HepG2 (cell line): ENCODE measurements around the gene FAM20C. TPM values are rescaled to one million over a fixed set of nuclear protein-coding genes. Genes with fewer than 3 reads are reported as not detected.

Source experiments
- KDM3A ChIP-seq: IDR thresholded peaks from 2 replicates; pipeline ENCODE4 v1.6.1; 2018; ENCODE audit warnings: low read depth, missing compliant biosample characterization
- PRDM10 ChIP-seq: sonication (generic); formaldehyde crosslinking; IDR thresholded peaks from 2 replicates; pipeline ENCODE4 v1.4.0; 2020; ENCODE audit warnings: low read depth, missing genetic modification reagents
- RFX1 ChIP-seq: fragments of 450-650 bp; IDR thresholded peaks from 2 replicates; pipeline ENCODE4 v1.6.1; 2017
- ZNF142 ChIP-seq: sonication (generic); formaldehyde crosslinking; IDR thresholded peaks from 2 replicates; pipeline ENCODE4 v1.4.0; 2020; ENCODE audit warnings: missing genetic modification reagents
- ZNF143 ChIP-seq: sonication (generic); formaldehyde crosslinking; IDR thresholded peaks from 2 replicates; pipeline ENCODE4 v1.4.0; 2020; ENCODE audit warnings: missing genetic modification reagents
- ZNF160 ChIP-seq: sonication (generic); formaldehyde crosslinking; IDR thresholded peaks from 2 replicates; pipeline ENCODE4 v1.8.0; 2022; ENCODE audit warnings: mild to moderate bottlenecking, inconsistent platforms, missing genetic modification reagents
- ZNF253 ChIP-seq: sonication (generic); formaldehyde crosslinking; IDR thresholded peaks from 2 replicates; pipeline ENCODE4 v1.8.0; 2022; ENCODE audit warnings: mild to moderate bottlenecking, missing genetic modification reagents, borderline replicate concordance
- polyA plus RNA-seq, 8 experiments: library from polyadenylated mRNA; depleted of rRNA in 3 of 8; stranded (reverse) in 7 of 8; unstranded in 1 of 8; fragments of >200 nt; fragmentation: Illumina TruSeq in 4 of 8; extraction: Trizol in 4 of 8; gene quantifications; 2 replicates each; pipeline versions ENCODE4 v1.2.1 to v1.2.3, GENCODE V29; 2011 to 2016; ENCODE audit warnings: low read depth in 4 of 8, missing spikeins in 1 of 8, mixed read lengths in 1 of 8; ENCODE audit not compliant: insufficient read depth in 1 of 8
- total RNA-seq, 5 experiments: library from RNA; depleted of rRNA; stranded (reverse); fragments of >200 nt; fragmentation: Illumina TruSeq; extraction: Trizol; gene quantifications; 2 replicates each; pipeline ENCODE4 v1.2.3, GENCODE V29; 2016; ENCODE audit warnings: low read depth in 1 of 5

The FAM20C gene
- total and polyA plus RNA-seq, 2 of the 13 experiments (the other 11 are each of a cell fraction or from before 2014, with no cell fraction given), result 11.9 to 19.9 TPM

DNA sequence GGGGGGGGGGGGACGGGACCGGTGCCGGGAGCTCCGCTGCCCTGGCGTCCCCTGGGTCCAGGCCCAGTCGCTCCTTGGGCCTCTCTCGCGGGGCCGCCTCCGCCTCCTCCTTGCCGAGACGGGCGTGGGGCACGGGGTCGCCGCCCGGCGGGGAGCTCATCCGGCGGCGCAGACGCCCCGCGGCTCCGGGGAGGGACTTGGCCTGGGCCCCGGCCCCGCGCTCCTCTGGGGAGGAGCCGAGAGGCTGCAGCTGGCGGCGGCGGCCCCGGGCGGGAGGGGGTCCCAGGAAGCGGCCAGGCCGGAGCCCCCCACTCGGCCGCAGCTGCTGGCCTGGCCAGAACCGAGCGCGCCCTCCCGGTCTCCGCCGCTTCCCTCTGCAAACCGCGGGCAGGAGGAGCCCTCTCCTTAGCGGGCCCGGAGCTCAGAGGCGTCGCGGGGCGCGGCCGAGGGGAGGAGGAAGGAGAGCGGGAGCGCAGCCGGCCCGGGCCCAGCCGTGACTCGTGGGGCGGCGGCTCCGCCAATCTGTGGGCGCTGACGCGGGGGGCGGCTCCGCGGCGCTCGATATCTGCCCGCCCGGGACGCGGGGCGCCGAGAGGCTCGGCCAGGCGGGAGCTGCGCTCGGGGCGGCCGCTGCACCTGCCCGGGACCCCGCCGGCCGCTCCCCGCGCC is at the start of gene FAM20C (continued):
- TF ChIP-seq ZNF143 (CRISPR knock-in tag) (no peak), ZNF253 (CRISPR knock-in tag) (no peak), PRDM10 (CRISPR knock-in tag) (no peak), ZNF160 (CRISPR knock-in tag) (no peak), ZNF142 (CRISPR knock-in tag) (0 out of 2 replicates have a peak, but pooled peaks have one; percentile 16), KDM3A (CRISPR knock-in tag) (no peak), RFX1 (no peak)
